Neuronal stem cell (in vitro differentiated cells): ENCODE results near the gene PTGIS.

Source experiments
- DNase-seq: peaks from one replicate; pipeline ENCODE4 v3.0.0-alpha.2; 2013; ENCODE audit warnings: low spot score
- H2AFZ ChIP-seq: one replicate; pipeline ENCODE4 v1.6.1; 2013; ENCODE audit warnings: mild to moderate bottlenecking, low read length, inconsistent platforms
- H2AK5ac ChIP-seq: 2 replicates; pipeline ENCODE4 v1.6.1; 2013; ENCODE audit warnings: low read depth, mild to moderate bottlenecking, inconsistent platforms, low read length, moderate library complexity, mixed read lengths
- H2BK120ac ChIP-seq: 2 replicates; pipeline ENCODE4 v1.6.1; 2013; ENCODE audit warnings: low read depth, mild to moderate bottlenecking, inconsistent platforms, low read length, moderate library complexity, mixed read lengths
- H2BK12ac ChIP-seq: one replicate; pipeline ENCODE4 v1.6.1; 2013; ENCODE audit warnings: low read length, inconsistent platforms
- H2BK15ac ChIP-seq: 2 replicates; pipeline ENCODE4 v1.6.1; 2013; ENCODE audit warnings: mild to moderate bottlenecking, low read length, inconsistent platforms, mixed read lengths
- H2BK5ac ChIP-seq: one replicate; pipeline ENCODE4 v1.6.1; 2013; ENCODE audit warnings: inconsistent platforms, mild to moderate bottlenecking, low read length, moderate library complexity
- H3K14ac ChIP-seq: one replicate; pipeline ENCODE4 v1.6.1; 2013; ENCODE audit warnings: low read length, inconsistent platforms
- H3K18ac ChIP-seq: 2 replicates; pipeline ENCODE4 v1.6.1; 2013; ENCODE audit warnings: low read length, inconsistent platforms
- H3K23ac ChIP-seq: 2 replicates; pipeline ENCODE4 v1.6.1; 2013; ENCODE audit warnings: low read depth, mild to moderate bottlenecking, mixed read lengths, low read length, inconsistent platforms; ENCODE audit not compliant: poor library complexity
- H3K27ac ChIP-seq: replicated peaks from 3 replicates; pipeline ENCODE4 v1.5.1; 2013; ENCODE audit warnings: low read length, inconsistent platforms
- H3K27me3 ChIP-seq, 3 experiments: 2 replicates each; pipeline ENCODE4 v1.6.1; 2013; ENCODE audit warnings: low read length in 3 of 3, mild to moderate bottlenecking in 2 of 3, inconsistent platforms in 1 of 3, low read depth in 1 of 3, mixed read lengths in 1 of 3, moderate library complexity in 1 of 3; ENCODE audit not compliant: control insufficient read depth in 3 of 3, insufficient read depth in 3 of 3
- H3K36me3 ChIP-seq, 2 donors: replicated peaks in 1 of 2; 2 replicates each; pipeline ENCODE4 v1.6.1; 2013; ENCODE audit warnings: low read length in 2 of 2; ENCODE audit not compliant: control insufficient read depth in 2 of 2, insufficient read depth in 2 of 2
- H3K4ac ChIP-seq: 2 replicates; pipeline ENCODE4 v1.6.1; 2013; ENCODE audit warnings: inconsistent platforms, mild to moderate bottlenecking, low read length, moderate library complexity
- H3K4me1 ChIP-seq, 2 donors: 1 replicate in 1 of 2; 2 replicates in 1 of 2; pipeline ENCODE4 v1.6.1; 2013; ENCODE audit warnings: low read length in 2 of 2, low read depth in 1 of 2; ENCODE audit not compliant: control insufficient read depth in 2 of 2, insufficient read depth in 1 of 2
- H3K4me2 ChIP-seq: one replicate; pipeline ENCODE4 v1.6.1; 2013; ENCODE audit warnings: mild to moderate bottlenecking, low read length, inconsistent platforms; ENCODE audit not compliant: insufficient read depth, poor library complexity, severe bottlenecking
- H3K4me3 ChIP-seq, 2 donors: 2 replicates each; pipeline ENCODE4 v1.5.1; 2013; ENCODE audit warnings: low read length in 2 of 2, mild to moderate bottlenecking in 2 of 2, inconsistent platforms in 1 of 2, moderate library complexity in 1 of 2
- H3K79me1 ChIP-seq: one replicate; pipeline ENCODE4 v1.6.1; 2013; ENCODE audit warnings: low read depth, mild to moderate bottlenecking, inconsistent platforms, low read length, moderate library complexity
- H3K9ac ChIP-seq: one replicate; pipeline ENCODE4 v1.6.1; 2013; ENCODE audit warnings: mild to moderate bottlenecking, low read depth, low read length, inconsistent platforms; ENCODE audit not compliant: poor library complexity
- H3K9me3 ChIP-seq, 2 donors: replicated peaks in 1 of 2; 2 replicates each; pipeline versions ENCODE3 to v1.6.1; 2013; ENCODE audit warnings: low read length in 2 of 2, mild to moderate bottlenecking in 2 of 2, inconsistent platforms in 1 of 2, low read depth in 1 of 2, mixed read lengths in 1 of 2, moderate library complexity in 1 of 2; ENCODE audit not compliant: control insufficient read depth in 2 of 2, insufficient read depth in 1 of 2
- H4K8ac ChIP-seq: one replicate; pipeline ENCODE4 v1.6.1; 2013; ENCODE audit warnings: low read depth, mild to moderate bottlenecking, inconsistent platforms, low read length, moderate library complexity
- H4K91ac ChIP-seq: one replicate; pipeline ENCODE4 v1.6.1; 2013; ENCODE audit warnings: low read length, low read depth, mild to moderate bottlenecking, inconsistent platforms; ENCODE audit not compliant: poor library complexity
- WGBS, 2 donors: extraction: QIAGEN DNeasy Blood & Tissue Kit; methylation state at CpG; one replicate each; pipeline ENCODE4 v1.1.7; 2013; ENCODE audit warnings: missing lambda C conversion rate in 2 of 2, mixed read lengths in 1 of 2; ENCODE audit not compliant: insufficient read length in 2 of 2, insufficient replicate concordance in 1 of 2; ENCODE audit errors: extremely low coverage in 2 of 2; 5-methylcytosine and 5-hydroxymethylcytosine counted together

The PTGIS gene

GRCh38 chr20:49560186-49560585 lies 7.8 kb downstream of the PTGIS start:
- Histone ChIP-seq H3K4me1 (peaks cover 0 to 8% of the 10 kb centered on the region in 2 donors), H2BK15ac (no peak overlapping the region), H3K27me3 (peaks cover 0 to 6% (median 0%) of the 10 kb centered on the region in 3 experiments), H3K18ac (no peak overlapping the region), H3K36me3 (peaks cover 0 to 3% of the 10 kb centered on the region in 2 donors), H3K14ac (no peak overlapping the region), H2AK5ac (no peak overlapping the region), H3K27ac (no peak overlapping the region), H3K4me2 (no peak overlapping the region), H2BK5ac (no peak overlapping the region), H3K9ac (no peak overlapping the region), H3K4me3 (no peak overlapping the region), H3K79me1 (no peaks in the 10 kb centered on the region), H3K4ac (no peak overlapping the region), H2BK120ac (no peak overlapping the region), H2BK12ac (no peak overlapping the region), H4K91ac (no peak overlapping the region), H2AFZ (no peak overlapping the region), H3K23ac (no peak overlapping the region), H3K9me3 (peaks cover 0 to 2% of the 10 kb centered on the region in 2 donors), H4K8ac (no peak overlapping the region)
- DNase-seq, result no peak
- WGBS, 2 donors, result no CpG with 5 or more reads among the region's 7 CpGs

DNA sequence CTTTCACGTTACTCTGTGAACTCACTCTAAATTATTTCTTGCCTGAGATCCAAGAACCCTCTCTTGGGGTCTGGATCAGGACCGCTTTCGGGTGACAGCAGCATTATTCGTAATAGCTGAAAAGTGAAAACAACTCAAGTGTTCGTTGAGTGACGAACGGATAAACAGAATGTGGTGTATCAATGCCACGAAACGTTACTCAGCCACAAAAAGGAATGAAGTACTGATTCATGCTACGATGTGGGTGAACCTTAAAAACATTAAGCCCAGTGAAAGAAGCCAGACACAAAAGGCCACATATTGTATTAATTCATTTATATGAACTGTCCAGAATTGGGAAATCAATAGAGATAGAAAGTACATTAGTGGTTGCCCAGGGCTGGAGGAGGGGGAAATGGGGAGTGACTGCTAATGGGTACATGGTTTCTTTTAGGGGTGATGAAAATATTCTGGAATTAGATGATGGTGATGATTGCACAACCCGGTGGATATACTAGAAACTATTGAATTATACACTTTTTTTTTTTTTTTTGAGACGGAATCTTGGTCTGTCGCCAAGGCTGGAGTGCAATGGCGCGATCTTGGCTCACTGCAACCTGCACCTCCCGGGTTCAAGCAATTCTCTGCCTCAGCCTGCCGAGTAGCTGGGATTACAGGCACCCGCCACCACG lies 8.4 kb downstream of the PTGIS start:
- DNase-seq, result no peak
- Histone ChIP-seq H4K91ac (no peak overlapping the region), H3K4me2 (no peak overlapping the region), H3K4me1 (peaks cover 0 to 8% of the 10 kb centered on the region in 2 donors), H3K9me3 (peaks cover 0 to 2% of the 10 kb centered on the region in 2 donors), H3K9ac (no peak overlapping the region), H4K8ac (no peak overlapping the region), H3K4ac (no peak overlapping the region), H3K27ac (no peak overlapping the region), H3K36me3 (peaks cover 0 to 3% of the 10 kb centered on the region in 2 donors), H3K79me1 (no peaks in the 10 kb centered on the region), H3K14ac (no peak overlapping the region), H2BK12ac (no peak overlapping the region), H2AFZ (no peak overlapping the region), H2BK5ac (no peak overlapping the region), H2BK15ac (no peak overlapping the region), H3K4me3 (no peak overlapping the region), H3K23ac (no peak overlapping the region), H2BK120ac (no peak overlapping the region), H3K18ac (no peak overlapping the region), H2AK5ac (no peak overlapping the region), H3K27me3 (peaks cover 0 to 6% (median 0%) of the 10 kb centered on the region in 3 experiments)
- WGBS, 2 donors, result no CpG with 5 or more reads among the region's 19 CpGs

GRCh38 chr20:49558826-49559225 lies 9.1 kb downstream of the PTGIS start:
- peaks cover 0 to 6% (median 0%) of the 10 kb centered on the region in 3 experiments for H3K27me3 ChIP-seq
- H3K23ac ChIP-seq, result no peak overlapping the region
- no peak overlapping the region for H2AK5ac ChIP-seq
- H2AFZ ChIP-seq, result no peak overlapping the region
- no peak overlapping the region for H3K4ac ChIP-seq
- H3K4me1 ChIP-seq, result peaks cover 0 to 8% of the 10 kb centered on the region in 2 donors
- H3K36me3 ChIP-seq, result peaks cover 0 to 3% of the 10 kb centered on the region in 2 donors
- H2BK5ac ChIP-seq, result no peak overlapping the region
- H3K4me3 ChIP-seq, result no peak overlapping the region
- no peak overlapping the region for H3K18ac ChIP-seq
- no peak overlapping the region for H3K14ac ChIP-seq
- no peak overlapping the region for H2BK15ac ChIP-seq
- H3K27ac ChIP-seq, result no peak overlapping the region
- DNase-seq, result no peak
- no CpG with 5 or more reads among the region's 8 CpGs for WGBS, 2 donors
- no peak overlapping the region for H4K8ac ChIP-seq
- no peak overlapping the region for H2BK120ac ChIP-seq
- no peak overlapping the region for H2BK12ac ChIP-seq
- H3K9ac ChIP-seq, result no peak overlapping the region
- no peak overlapping the region for H4K91ac ChIP-seq
- H3K4me2 ChIP-seq, result no peak overlapping the region
- H3K79me1 ChIP-seq, result no peaks in the 10 kb centered on the region
- peaks cover 2 to 3% of the 10 kb centered on the region in 2 donors for H3K9me3 ChIP-seq

GRCh38 chr20:49557449-49557848 lies 10.5 kb downstream of the PTGIS start:
- Histone ChIP-seq H3K4me1 (peaks cover 0 to 4% of the 10 kb centered on the region in 2 donors), H2BK5ac (no peak overlapping the region), H2AK5ac (no peak overlapping the region), H4K8ac (no peak overlapping the region), H3K4me2 (no peak overlapping the region), H3K36me3 (peaks cover 0 to 3% of the 10 kb centered on the region in 2 donors), H2AFZ (no peak overlapping the region), H2BK15ac (no peak overlapping the region), H3K18ac (no peak overlapping the region), H4K91ac (no peak overlapping the region), H3K27me3 (peaks cover 0 to 6% (median 0%) of the 10 kb centered on the region in 3 experiments), H3K79me1 (no peaks in the 10 kb centered on the region), H3K23ac (no peak overlapping the region), H3K4me3 (no peak overlapping the region), H2BK12ac (no peak overlapping the region), H3K27ac (no peak overlapping the region), H2BK120ac (no peak overlapping the region), H3K4ac (no peak overlapping the region), H3K14ac (no peak overlapping the region), H3K9ac (no peak overlapping the region), H3K9me3 (peaks cover 2 to 3% of the 10 kb centered on the region in 2 donors)
- WGBS, 2 donors, result no CpG with 5 or more reads among the region's 5 CpGs
- DNase-seq, result no peak
